Astrocyte (in vitro differentiated cells and primary cell): ENCODE results near the gene UNC5A. TPM values are rescaled to one million over a fixed set of nuclear protein-coding genes. Genes with fewer than 3 reads are reported as not detected.

Source experiments
- DNase-seq: peaks from one replicate; pipeline ENCODE4 v3.0.0-alpha.2; 2010; ENCODE audit warnings: low read depth
- FAIRE-seq: peaks from 2 replicates; lab custom pipeline; 2011; peaks lifted over from hg19 to GRCh38; lab: Jason Lieb, UNC
- H2AFZ ChIP-seq: 2 replicates; pipeline ENCODE4 v1.6.0; 2012; ENCODE audit warnings: low read depth, low read length, inconsistent platforms
- H3K27ac ChIP-seq: 2 replicates; pipeline ENCODE4 v1.5.1; 2011; ENCODE audit warnings: low read depth, low read length, inconsistent platforms
- H3K27me3 ChIP-seq: 2 replicates; pipeline ENCODE4 v1.6.0; 2011; ENCODE audit warnings: low read length, inconsistent platforms; ENCODE audit not compliant: insufficient read depth
- H3K36me3 ChIP-seq: 2 replicates; pipeline ENCODE4 v1.5.1; 2011; ENCODE audit warnings: low read length, inconsistent platforms; ENCODE audit not compliant: insufficient read depth
- H3K4me1 ChIP-seq: 2 replicates; pipeline ENCODE4 v1.5.1; 2011; ENCODE audit warnings: low read length, inconsistent platforms; ENCODE audit not compliant: insufficient read depth
- H3K4me2 ChIP-seq: 2 replicates; pipeline ENCODE4 v1.6.0; 2012; ENCODE audit warnings: low read length, inconsistent platforms
- H3K4me3 ChIP-seq: 2 replicates; pipeline ENCODE4 v1.5.1; 2011; ENCODE audit warnings: low read depth, mild to moderate bottlenecking, low read length, inconsistent platforms; ENCODE audit not compliant: insufficient read depth
- H3K79me2 ChIP-seq: 2 replicates; pipeline ENCODE4 v1.6.0; 2012; ENCODE audit warnings: mild to moderate bottlenecking, low read length, inconsistent platforms; ENCODE audit not compliant: insufficient read depth
- H3K9ac ChIP-seq: 2 replicates; pipeline ENCODE4 v1.6.0; 2012; ENCODE audit warnings: mild to moderate bottlenecking, low read length, inconsistent platforms
- H3K9me3 ChIP-seq: 2 replicates; pipeline ENCODE4 v1.5.1; 2012; ENCODE audit warnings: low read depth, mild to moderate bottlenecking, low read length, inconsistent platforms; ENCODE audit not compliant: insufficient read depth
- H4K20me1 ChIP-seq: 2 replicates; pipeline ENCODE4 v1.6.0; 2012; ENCODE audit warnings: low read length, inconsistent platforms; ENCODE audit not compliant: insufficient read depth
- H3K27ac Mint-ChIP-seq: one replicate; pipeline ENCODE4 v1.8.0; 2021; ENCODE audit warnings: mild to moderate bottlenecking, mixed read lengths; ENCODE audit not compliant: unreplicated experiment
- H3K27me3 Mint-ChIP-seq: one replicate; pipeline ENCODE4 v1.8.0; 2021; ENCODE audit warnings: low read depth, mixed read lengths; ENCODE audit not compliant: unreplicated experiment
- H3K36me3 Mint-ChIP-seq: one replicate; pipeline ENCODE4 v1.8.0; 2021; ENCODE audit warnings: low read depth, mixed read lengths; ENCODE audit not compliant: unreplicated experiment
- H3K4me1 Mint-ChIP-seq: one replicate; pipeline ENCODE4 v1.8.0; 2021; ENCODE audit warnings: low read depth, mixed read lengths; ENCODE audit not compliant: unreplicated experiment
- H3K4me3 Mint-ChIP-seq: one replicate; pipeline ENCODE4 v1.8.0; 2021; ENCODE audit warnings: mild to moderate bottlenecking, moderate library complexity, mixed read lengths; ENCODE audit not compliant: unreplicated experiment
- H3K9me3 Mint-ChIP-seq: one replicate; pipeline ENCODE4 v1.8.0; 2021; ENCODE audit warnings: mild to moderate bottlenecking, mixed read lengths; ENCODE audit not compliant: unreplicated experiment
- CTCF ChIP-seq: IDR thresholded peaks from 2 replicates; pipeline ENCODE4 v1.5.1; 2011; ENCODE audit warnings: low read depth, mild to moderate bottlenecking, inconsistent platforms, low read length, moderate library complexity; ENCODE audit not compliant: insufficient read depth
- EZH2 ChIP-seq: IDR thresholded peaks from 2 replicates; pipeline ENCODE4 v1.6.1; 2012; ENCODE audit warnings: mild to moderate bottlenecking, low read length, inconsistent platforms; ENCODE audit not compliant: insufficient read depth
- total RNA-seq: library from RNA; stranded (reverse); gene quantifications from 2 replicates; pipeline ENCODE4 v1.2.1, GENCODE V29; 2021

Gene UNC5A
- total RNA-seq, 1 donor from 2014 or later, result 0.70 TPM

DNA sequence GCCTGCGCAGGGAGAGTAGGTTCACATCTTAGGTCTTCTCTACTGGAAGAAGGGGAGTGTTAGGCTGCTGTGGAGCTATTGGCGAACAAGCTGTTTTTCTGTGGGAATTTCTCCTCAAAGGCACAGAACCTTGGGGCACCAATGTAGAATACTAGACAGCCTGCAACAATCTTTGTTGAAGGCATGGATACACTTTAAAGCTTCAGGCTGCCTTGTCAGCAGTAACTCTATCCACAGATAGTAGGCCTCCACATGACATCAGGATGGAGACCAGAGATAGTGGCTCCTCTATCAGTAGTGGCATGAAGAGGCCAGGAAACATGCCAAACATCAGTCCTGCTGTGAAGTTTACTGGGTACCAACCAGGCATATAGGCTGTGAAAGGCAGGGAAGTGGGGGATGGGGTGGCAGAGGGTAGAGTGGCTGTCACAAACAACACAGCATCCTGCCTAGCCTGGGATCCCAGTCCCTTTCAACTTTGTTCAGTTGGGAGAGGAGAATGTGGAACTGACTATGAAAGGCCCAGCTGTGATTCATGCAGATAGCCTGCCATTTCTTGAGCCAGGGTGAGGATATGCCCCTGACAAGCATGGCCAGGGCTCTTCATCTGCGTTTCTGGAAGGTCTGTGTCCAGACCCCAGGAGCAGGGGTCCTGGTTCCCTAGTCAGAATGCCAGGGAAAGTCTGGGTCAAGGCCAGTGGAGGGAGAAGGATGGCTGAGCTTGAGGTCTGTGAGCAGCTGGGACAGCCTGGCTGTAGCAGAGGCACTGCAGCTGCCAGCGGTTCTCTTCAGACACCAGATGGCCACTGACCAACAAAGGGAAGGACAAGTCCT lies 89.8 kb downstream of the UNC5A start:
- no peak for FAIRE-seq
- Histone ChIP-seq H3K4me3 (no peak overlapping the region), H3K9me3 (no peaks in the 10 kb centered on the region), H3K27me3 (peaks cover 5% of the 10 kb centered on the region), H3K9ac (no peak overlapping the region), H2AFZ (no peak overlapping the region), H3K4me1 (no peaks in the 10 kb centered on the region), H3K4me2 (no peak overlapping the region), H3K36me3 (peaks cover 26% of the 10 kb centered on the region), H3K79me2 (no peaks in the 10 kb centered on the region), H3K27ac (no peak overlapping the region), H4K20me1 (peaks cover 7% of the 10 kb centered on the region)
- DNase-seq, result no peak
- H3K27me3 Mint-ChIP-seq, result peaks cover 29% of the 10 kb centered on the region
- H3K27ac Mint-ChIP-seq, result no peak overlapping the region
- TF ChIP-seq CTCF, result no peak
- no peak for TF ChIP-seq EZH2
- H3K4me1 Mint-ChIP-seq, result peaks cover 32% of the 10 kb centered on the region
- H3K9me3 Mint-ChIP-seq, result no peaks in the 10 kb centered on the region
- H3K4me3 Mint-ChIP-seq, result no peak overlapping the region
- H3K36me3 Mint-ChIP-seq, result peaks cover 19% of the 10 kb centered on the region

GRCh38 chr5:176900780-176901204 lies 90.4 kb downstream of the UNC5A start:
- H3K27ac ChIP-seq, result no peak overlapping the region
- peaks cover 35% of the 10 kb centered on the region for H3K4me1 Mint-ChIP-seq
- peaks cover 24% of the 10 kb centered on the region for H3K36me3 Mint-ChIP-seq
- no peak overlapping the region for H3K4me3 Mint-ChIP-seq
- H3K9me3 ChIP-seq, result no peaks in the 10 kb centered on the region
- DNase-seq, result no peak
- peaks cover 22% of the 10 kb centered on the region for H3K27me3 Mint-ChIP-seq
- no peak overlapping the region for H2AFZ ChIP-seq
- H3K9me3 Mint-ChIP-seq, result no peaks in the 10 kb centered on the region
- H3K4me2 ChIP-seq, result no peak overlapping the region
- no peak for FAIRE-seq
- peaks cover 31% of the 10 kb centered on the region for H3K36me3 ChIP-seq
- H3K9ac ChIP-seq, result no peak overlapping the region
- no peak overlapping the region for H3K4me3 ChIP-seq
- peaks cover 7% of the 10 kb centered on the region for H4K20me1 ChIP-seq
- no peak overlapping the region for H3K27ac Mint-ChIP-seq
- peaks cover 5% of the 10 kb centered on the region for H3K27me3 ChIP-seq
- H3K4me1 ChIP-seq, result no peaks in the 10 kb centered on the region
- TF ChIP-seq EZH2, result no peak
- TF ChIP-seq CTCF, result no peak
- no peaks in the 10 kb centered on the region for H3K79me2 ChIP-seq
